Activated T-helper 1 cell treated with anti-CD3 and anti-CD28 coated beads, Interleukin-2, amount 50 U/mL, for 16 hours (primary cell): Measurements from ENCODE around the gene SLC39A6.
"Not testable (repeated sequence)": the region's sequence is repeated elsewhere in the genome, so short reads cannot be mapped to it uniquely, and the experiment has no call there.

ENCODE experiments used
- DNase-seq, 2 donors: peaks; one replicate each; pipeline ENCODE4 v3.0.0-alpha.2; 2020; ENCODE audit warnings: low read depth in 1 of 2, low spot score in 1 of 2

The SLC39A6 gene, protein sequence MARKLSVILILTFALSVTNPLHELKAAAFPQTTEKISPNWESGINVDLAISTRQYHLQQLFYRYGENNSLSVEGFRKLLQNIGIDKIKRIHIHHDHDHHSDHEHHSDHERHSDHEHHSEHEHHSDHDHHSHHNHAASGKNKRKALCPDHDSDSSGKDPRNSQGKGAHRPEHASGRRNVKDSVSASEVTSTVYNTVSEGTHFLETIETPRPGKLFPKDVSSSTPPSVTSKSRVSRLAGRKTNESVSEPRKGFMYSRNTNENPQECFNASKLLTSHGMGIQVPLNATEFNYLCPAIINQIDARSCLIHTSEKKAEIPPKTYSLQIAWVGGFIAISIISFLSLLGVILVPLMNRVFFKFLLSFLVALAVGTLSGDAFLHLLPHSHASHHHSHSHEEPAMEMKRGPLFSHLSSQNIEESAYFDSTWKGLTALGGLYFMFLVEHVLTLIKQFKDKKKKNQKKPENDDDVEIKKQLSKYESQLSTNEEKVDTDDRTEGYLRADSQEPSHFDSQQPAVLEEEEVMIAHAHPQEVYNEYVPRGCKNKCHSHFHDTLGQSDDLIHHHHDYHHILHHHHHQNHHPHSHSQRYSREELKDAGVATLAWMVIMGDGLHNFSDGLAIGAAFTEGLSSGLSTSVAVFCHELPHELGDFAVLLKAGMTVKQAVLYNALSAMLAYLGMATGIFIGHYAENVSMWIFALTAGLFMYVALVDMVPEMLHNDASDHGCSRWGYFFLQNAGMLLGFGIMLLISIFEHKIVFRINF

DNA sequence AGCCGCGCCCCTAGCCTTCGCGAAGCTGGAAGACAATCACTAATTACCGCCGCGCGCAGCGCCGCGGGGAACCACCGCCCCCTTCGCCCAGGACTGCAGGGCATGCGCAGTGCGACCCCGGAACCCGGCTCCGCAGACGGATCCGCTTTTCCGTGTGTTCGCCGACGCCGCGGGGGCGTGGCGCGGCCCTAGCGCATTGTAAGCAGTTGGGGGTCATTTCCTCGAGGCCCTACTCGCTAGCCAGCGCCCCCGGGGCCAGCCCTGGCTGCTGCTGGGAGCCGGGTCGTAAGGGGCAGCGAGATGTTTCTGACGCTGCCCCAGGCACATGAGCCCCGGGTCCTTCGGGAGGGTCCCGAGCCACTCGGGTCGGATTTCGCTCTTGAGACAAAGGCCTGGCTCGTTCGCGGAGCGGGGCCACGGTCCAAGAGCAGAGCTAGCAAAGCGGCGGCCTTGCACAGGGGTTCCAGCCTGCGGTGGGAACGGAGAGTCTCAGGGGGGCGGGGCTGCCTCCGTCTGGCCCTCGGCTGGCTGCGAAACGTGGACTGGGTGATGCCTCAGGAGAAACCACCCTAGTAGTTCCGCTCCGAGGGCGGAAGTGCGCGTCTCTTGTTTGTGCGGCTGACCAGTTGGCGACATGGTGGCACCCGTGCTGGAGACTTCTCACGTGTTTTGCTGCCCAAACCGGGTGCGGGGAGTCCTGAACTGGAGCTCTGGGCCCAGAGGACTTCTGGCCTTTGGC is at the start of gene SLC39A6, which contains the start of gene ELP2:
SLC39A6 (minus strand) TSS at position 41 of the 739 bp plus-strand sequence. CDS start 2,333 bp downstream, outside the sequence.
ELP2 (plus strand) TSS at position 600 of the 739 bp plus-strand sequence; CDS start at position 635, 35 bp downstream.
- DNase-seq, result peak; percentile 89 to 93

GRCh38 chr18:36177913-36178312 is 48.8 kb upstream of the SLC39A6 start:
- DNase-seq, result no peak

- DNase-seq, result no peak
Observed at GRCh38 chr18:36176711-36177110, 47.6 kb upstream of the SLC39A6 start.

GRCh38 chr18:36176177-36176584 is 47.0 kb upstream of the SLC39A6 start:
- no peak for DNase-seq

DNA sequence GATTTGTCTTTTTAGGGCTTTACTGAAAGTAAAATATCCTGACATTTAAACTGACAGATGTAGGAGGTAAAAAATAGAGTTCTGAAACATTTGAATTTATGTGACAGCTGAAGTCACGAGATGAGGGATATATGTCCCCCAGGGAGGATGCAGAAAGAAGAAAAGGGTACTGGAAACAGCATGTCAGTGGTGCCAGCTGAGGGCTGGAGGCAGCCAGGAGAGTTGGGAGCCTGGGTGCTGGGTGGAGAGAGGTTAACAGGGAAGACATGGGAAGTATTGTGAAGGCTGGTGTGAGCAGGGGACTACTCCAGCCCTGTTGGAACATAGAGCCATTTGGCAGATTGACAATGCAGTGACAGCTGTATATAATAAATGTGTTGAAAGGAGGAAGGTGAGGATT is 46.3 kb upstream of the SLC39A6 start:
- no peak for DNase-seq

DNA sequence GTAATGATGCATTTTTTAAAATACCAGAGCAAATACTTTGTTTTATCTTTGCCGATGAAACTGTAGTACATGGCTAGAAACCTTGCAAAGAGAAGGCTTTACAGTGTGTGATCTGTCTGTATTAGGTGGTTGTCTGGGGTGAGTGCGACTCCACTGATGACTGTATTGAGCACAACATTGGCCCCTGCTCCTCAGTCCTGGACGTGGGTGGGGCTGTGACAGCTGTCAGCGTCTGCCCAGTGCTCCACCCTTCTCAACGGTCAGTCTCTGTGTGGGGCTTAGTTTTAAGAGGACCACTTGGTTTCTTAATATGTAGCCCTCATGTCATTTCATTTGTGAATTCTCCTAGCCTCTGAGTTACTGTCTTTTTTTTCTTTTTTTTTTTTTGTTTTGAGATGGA is 40.8 kb upstream of the SLC39A6 start:
- DNase-seq, result no peak

DNA sequence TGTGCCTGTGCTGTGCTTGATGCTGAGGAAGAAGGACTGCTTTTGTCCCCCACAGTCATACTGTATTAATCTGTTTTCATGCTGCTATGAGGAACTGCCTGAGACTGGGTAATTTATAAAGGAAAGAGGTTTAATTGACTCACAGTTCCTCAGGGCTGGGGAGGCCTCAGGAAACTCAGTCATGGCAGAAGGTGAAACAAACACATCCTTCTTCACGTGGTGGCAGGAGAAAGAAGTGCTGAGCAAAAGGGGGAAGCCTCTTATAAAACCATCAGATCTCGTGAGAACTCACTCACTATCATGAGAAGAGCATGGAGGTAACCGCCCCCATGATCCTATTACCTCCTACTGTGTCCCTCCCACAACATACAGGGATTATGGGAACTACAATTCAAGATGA is 39.2 kb upstream of the SLC39A6 start:
- DNase-seq, result not testable (repeated sequence)

- DNase-seq, result no peak
Observed at GRCh38 chr18:36167692-36168218, 38.6 kb upstream of the SLC39A6 start.

- no peak for DNase-seq
Observed at GRCh38 chr18:36162981-36163380, 33.8 kb upstream of the SLC39A6 start.

DNA sequence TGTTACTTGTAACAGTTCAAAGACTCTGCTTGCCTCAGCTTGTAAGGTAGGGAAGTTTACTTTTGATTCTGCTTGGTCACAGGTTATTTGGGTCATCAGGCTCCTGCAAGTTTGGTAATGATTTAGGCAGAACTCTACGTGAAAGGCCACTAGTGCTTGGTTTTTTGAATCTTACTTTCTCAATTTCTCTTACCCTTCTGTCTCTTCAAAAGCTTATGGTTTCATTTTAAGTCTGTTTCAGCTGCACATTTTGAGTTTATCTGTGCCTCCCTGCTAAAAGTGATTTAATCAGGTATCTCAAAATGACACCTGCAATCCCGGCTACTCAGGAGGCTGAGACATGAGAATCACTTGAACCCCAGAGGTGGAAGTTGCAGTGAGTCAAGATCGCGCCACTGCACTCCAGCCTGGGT is 31.8 kb upstream of the SLC39A6 start:
- no peak for DNase-seq

DNA sequence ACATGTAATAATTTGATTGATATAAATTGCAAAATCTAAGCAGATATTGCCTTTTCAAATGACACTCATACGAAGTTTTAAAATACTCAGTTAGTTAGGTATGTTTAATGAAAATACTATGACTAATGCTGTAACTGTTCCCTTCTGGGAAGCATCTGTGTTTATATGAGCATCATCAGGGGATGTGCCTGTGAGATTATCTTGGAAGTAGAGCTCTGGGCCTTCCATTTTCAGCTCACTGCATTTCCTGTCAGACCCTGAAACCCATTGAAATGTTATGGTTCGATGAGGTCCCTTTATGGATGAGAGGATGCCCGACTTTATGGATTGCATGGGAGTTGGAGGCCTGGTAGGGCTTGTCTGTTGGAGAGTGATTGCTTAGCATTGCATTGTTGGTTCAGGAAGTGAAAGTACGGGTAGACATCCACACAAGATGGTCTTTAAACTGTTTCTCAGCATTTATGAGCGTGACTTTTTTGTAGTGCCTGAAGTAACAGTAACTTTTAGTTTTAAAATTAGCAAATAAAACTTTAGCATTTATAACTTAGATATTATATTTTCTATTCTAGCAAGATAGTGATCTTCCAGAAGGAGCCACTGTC is 29.2 kb upstream of the SLC39A6 start:
- DNase-seq, result no peak

GRCh38 chr18:36157441-36157840 is 28.3 kb upstream of the SLC39A6 start:
- DNase-seq, result no peak

- no peak for DNase-seq
Observed at GRCh38 chr18:36155851-36156757, 27.0 kb upstream of the SLC39A6 start.

DNA sequence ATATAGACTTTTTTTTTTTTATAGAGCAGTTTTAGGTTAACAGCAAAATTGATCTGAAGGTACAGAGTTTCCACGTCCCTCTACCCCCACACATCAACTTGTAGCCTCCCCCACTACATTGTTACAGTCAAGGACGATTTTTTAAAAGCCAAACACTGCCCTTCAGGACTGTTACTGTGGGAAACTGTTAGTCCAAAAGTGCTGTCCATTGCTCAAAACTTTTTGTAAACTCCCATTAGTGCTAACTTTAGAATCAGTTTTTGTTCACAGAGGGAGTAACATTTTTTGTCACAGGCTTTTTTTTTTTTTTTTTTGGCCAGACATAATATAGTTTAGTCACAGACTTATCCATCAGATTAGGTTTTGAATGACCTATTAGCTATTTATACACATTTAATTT is 24.6 kb upstream of the SLC39A6 start:
- DNase-seq, result no peak

DNA sequence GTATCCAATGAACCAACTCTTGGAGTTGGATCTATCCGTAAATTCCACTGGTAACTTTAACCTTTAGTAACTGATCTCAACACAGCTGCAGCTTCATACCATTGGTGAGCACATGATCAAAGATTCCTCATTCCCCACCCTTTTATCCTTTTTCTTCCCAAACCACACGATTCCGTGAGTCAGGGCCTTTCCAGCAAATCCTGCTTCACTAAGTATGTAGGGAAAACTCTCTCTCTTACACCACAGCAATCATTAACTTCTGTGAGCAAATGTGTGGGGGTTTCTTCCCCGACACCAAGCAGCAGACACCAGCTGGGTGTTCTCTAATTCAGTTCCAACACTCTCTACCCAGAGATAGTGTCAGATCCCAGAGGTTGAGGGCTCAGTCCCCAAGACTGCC is 24.1 kb upstream of the SLC39A6 start:
- DNase-seq, result no peak

DNA sequence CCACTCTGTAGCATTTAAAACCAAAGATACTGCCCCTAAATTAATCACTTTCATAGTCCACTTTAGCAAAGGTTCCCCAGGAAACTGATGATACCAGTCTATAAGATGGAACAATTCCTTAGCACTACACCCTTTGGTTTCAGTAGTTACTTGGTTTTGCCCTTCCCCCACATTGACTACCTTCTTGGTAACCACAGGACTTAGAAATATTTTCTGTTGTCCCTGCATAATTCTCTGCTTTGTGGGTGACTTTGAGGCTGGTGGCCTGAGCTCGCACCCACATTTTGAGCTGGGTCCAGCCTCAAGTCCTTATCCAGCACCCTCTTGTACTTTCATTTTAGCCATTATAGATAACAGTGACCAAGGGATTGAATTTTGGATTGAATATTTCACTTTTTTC is 23.6 kb upstream of the SLC39A6 start:
- DNase-seq, result no peak

DNA sequence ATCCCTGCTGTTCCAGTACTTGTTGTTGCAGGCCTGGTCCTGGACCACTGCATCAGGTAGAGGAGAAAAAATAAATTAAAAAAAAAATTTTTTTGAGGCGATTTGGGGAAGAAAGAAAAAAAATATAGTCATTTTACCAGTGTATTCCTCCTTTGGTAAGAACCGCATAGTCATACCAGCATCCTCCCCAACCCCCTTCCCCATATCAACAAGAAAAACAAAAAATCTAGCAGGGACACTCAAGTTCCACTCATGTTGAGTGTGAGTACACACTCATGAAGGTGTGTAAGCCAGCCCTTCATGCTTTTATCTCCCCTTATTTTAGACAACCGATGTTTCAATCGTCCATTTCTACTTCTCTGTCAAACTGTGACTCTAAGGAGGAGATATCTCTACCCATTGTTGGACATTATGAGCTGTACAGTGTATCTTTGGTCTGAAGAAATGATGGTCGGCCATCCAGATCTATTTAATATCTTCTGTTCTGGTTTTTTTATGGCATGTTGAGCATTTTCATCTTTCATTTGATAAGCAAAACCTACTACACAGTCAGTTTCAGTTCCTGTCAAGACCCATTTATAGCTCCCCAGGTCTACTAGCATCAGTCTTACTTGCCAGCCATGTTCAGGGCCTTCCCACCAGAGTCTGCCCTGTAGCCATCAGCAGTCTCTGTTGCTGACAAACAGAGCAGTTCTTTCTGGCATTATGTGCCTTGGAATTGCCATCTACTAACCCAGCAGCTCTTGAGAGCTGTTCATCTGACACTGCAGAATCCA is 20.6 kb upstream of the SLC39A6 start:
- no peak for DNase-seq

- no peak for DNase-seq
Observed at GRCh38 chr18:36143391-36143790, 14.3 kb upstream of the SLC39A6 start.

- no peak for DNase-seq
Observed at GRCh38 chr18:36142751-36143150, 13.6 kb upstream of the SLC39A6 start.
